Measurements from ENCODE around the gene RFX2. TPM values are rescaled to one million over a fixed set of nuclear protein-coding genes. Genes with fewer than 3 reads are reported as not detected.
"Not testable (repeated sequence)": the region's sequence is repeated elsewhere in the genome, so short reads cannot be mapped to it uniquely, and the experiment has no call there.

RFX2 gene
- total RNA-seq, 1 experiment from 2014 or later: 3.7 TPM

DNA sequence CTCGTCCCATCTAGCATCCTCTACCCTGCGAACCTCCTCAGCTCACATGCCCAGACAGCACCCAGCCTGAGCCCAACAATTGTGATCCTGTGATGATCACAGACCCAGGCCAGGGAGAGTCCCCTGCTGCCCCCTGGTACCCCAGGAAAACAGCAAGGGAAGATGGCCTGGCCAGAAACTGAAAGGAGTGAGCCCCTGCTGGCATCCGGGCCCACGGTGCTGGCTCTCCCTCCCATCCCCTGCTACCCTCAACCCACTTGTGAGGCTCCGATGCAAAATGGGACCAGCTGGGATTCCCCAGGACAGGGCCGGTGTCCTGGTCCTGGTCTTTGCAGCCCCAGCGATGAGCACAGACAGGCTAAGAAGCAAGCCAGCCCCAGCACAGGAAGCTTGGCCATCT lies 146.4 kb downstream of the RFX2 start:
- Mint-ChIP-seq H3K4me3 (no peak overlapping the region), H3K27ac (peak overlapping the region in 2 of 3 experiments; percentile 10 to 88; a peak in 2 of 7 replicates), H3K4me1 (peaks cover 41 to 50% of the 10 kb centered on the region in 2 experiments), H3K36me3 (ENCODE audit: insufficient read depth in 1 of 3, low read depth in 3 of 3) (peaks cover 0 to 4% (median 0%) of the 10 kb centered on the region in 3 experiments; a peak in 2 of 7 replicates), H3K27me3 (ENCODE audit: low read depth) (no peaks in the 10 kb centered on the region), H3K9me3 (no peaks in the 10 kb centered on the region)
- no CpG with 5 or more reads among the region's 7 CpGs for WGBS (ENCODE audit: extremely low coverage, insufficient read length, low lambda C conversion rate)
- no peak overlapping the region for H3K27ac ChIP-seq (ENCODE audit: insufficient read length, low read depth, low read length)
- H3K9ac ChIP-seq (ENCODE audit: extremely low read depth, insufficient read length, low read length): no peak overlapping the region
- H3K4me1 ChIP-seq (ENCODE audit: insufficient read depth, low read length): peaks cover 4% of the 10 kb centered on the region; the same call in 1 of the 2 replicates
- H3T11ph ChIP-seq (ENCODE audit: low read length): no peak overlapping the region
- H4K20me1 ChIP-seq (ENCODE audit: control insufficient read depth, insufficient read depth, insufficient read length): peaks cover 5% of the 10 kb centered on the region
- H3K18ac ChIP-seq (ENCODE audit: insufficient read length, low read depth, low read length): no peak overlapping the region
- H2BK5ac ChIP-seq (ENCODE audit: insufficient read length, low read length): no peak overlapping the region
- no peak overlapping the region for H2BK20ac ChIP-seq (ENCODE audit: low read depth, low read length, poor library complexity, severe bottlenecking)
- H3K14ac ChIP-seq (ENCODE audit: insufficient read depth, low read length): no peak overlapping the region
- TF ChIP-seq, protein P1, sequence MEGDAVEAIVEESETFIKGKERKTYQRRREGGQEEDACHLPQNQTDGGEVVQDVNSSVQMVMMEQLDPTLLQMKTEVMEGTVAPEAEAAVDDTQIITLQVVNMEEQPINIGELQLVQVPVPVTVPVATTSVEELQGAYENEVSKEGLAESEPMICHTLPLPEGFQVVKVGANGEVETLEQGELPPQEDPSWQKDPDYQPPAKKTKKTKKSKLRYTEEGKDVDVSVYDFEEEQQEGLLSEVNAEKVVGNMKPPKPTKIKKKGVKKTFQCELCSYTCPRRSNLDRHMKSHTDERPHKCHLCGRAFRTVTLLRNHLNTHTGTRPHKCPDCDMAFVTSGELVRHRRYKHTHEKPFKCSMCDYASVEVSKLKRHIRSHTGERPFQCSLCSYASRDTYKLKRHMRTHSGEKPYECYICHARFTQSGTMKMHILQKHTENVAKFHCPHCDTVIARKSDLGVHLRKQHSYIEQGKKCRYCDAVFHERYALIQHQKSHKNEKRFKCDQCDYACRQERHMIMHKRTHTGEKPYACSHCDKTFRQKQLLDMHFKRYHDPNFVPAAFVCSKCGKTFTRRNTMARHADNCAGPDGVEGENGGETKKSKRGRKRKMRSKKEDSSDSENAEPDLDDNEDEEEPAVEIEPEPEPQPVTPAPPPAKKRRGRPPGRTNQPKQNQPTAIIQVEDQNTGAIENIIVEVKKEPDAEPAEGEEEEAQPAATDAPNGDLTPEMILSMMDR (conservative IDR thresholded peaks at IDR 0.05): no peak
- H2BK120ac ChIP-seq (ENCODE audit: low read depth, low read length, poor library complexity, severe bottlenecking): no peak overlapping the region
- H4K91ac ChIP-seq (ENCODE audit: insufficient read length, low read depth, low read length): no peak overlapping the region
- no peaks in the 10 kb centered on the region for H3K23me2 ChIP-seq (ENCODE audit: insufficient read length, low read depth, low read length, poor library complexity, severe bottlenecking)
- H2BK15ac ChIP-seq (ENCODE audit: low read depth, low read length): no peak overlapping the region
- no peak for DNase-seq
- H2AK5ac ChIP-seq (ENCODE audit: insufficient read length, low read length): no peak overlapping the region
- no peak overlapping the region for H2BK12ac ChIP-seq (ENCODE audit: insufficient read length, low read depth, low read length)
- H3K4ac ChIP-seq (ENCODE audit: low read depth, low read length): no peak overlapping the region
- H2AFZ ChIP-seq (ENCODE audit: low read length): no peak overlapping the region
- no peaks in the 10 kb centered on the region for H3K9me3 ChIP-seq (ENCODE audit: control insufficient read depth, low read depth, low read length)
- peaks cover 49% of the 10 kb centered on the region; the same call in 1 of the 2 replicates for H3K79me2 ChIP-seq (ENCODE audit: insufficient read depth, low read length)
- no peak overlapping the region for H3K56ac ChIP-seq (ENCODE audit: insufficient read length, low read depth, low read length)
- no peaks in the 10 kb centered on the region for H3K27me3 ChIP-seq (ENCODE audit: insufficient read depth, low read length)
- H4K5ac ChIP-seq (ENCODE audit: insufficient read length, low read depth, low read length): no peak overlapping the region
- peaks cover 8% of the 10 kb centered on the region for H3K79me1 ChIP-seq (ENCODE audit: insufficient read depth, low read depth, low read length, poor library complexity, severe bottlenecking)
- H3K23ac ChIP-seq (ENCODE audit: insufficient read length, low read depth, low read length): no peak overlapping the region
- no peak overlapping the region for H3K4me2 ChIP-seq (ENCODE audit: insufficient read depth, insufficient read length, low read length)
- no peak overlapping the region for H4K8ac ChIP-seq (replicated peaks; ENCODE audit: insufficient read length, low read depth, low read length)

DNA sequence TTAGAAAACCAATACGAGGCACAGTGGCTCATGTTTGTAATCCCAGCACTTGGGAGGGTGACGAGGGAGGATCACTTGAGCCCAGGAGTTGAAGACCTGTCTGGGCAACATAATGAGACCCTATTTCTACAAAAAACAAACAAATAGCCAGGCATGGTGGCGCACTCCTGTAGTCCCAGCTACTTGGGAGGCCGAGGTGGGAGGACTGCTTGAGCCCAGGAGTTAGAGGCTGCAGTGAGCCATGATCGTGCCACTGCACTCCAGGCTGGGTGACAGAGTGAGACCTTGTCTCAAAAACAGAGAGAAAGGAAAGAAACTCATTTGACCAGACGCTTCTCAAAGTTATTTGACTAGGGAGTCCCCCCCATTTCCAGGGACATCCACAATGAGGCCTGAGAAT lies 147.0 kb downstream of the RFX2 start:
- not testable (repeated sequence) for H3K9me3 ChIP-seq (ENCODE audit: control insufficient read depth, low read depth, low read length); H3T11ph ChIP-seq (ENCODE audit: low read length); H3K79me1 ChIP-seq (ENCODE audit: insufficient read depth, low read depth, low read length, poor library complexity, severe bottlenecking); H3K4me3 Mint-ChIP-seq; H3K27ac ChIP-seq (ENCODE audit: insufficient read length, low read depth, low read length); H2BK5ac ChIP-seq (ENCODE audit: insufficient read length, low read length); H3K9ac ChIP-seq (ENCODE audit: extremely low read depth, insufficient read length, low read length); H4K20me1 ChIP-seq (ENCODE audit: control insufficient read depth, insufficient read depth, insufficient read length); H2BK15ac ChIP-seq (ENCODE audit: low read depth, low read length); H2BK20ac ChIP-seq (ENCODE audit: low read depth, low read length, poor library complexity, severe bottlenecking); H3K14ac ChIP-seq (ENCODE audit: insufficient read depth, low read length); H2BK120ac ChIP-seq (ENCODE audit: low read depth, low read length, poor library complexity, severe bottlenecking); H2BK12ac ChIP-seq (ENCODE audit: insufficient read length, low read depth, low read length); H3K27ac Mint-ChIP-seq; H2AFZ ChIP-seq (ENCODE audit: low read length); H3K4ac ChIP-seq (ENCODE audit: low read depth, low read length); H3K36me3 Mint-ChIP-seq (ENCODE audit: insufficient read depth in 1 of 3, low read depth in 3 of 3); H4K91ac ChIP-seq (ENCODE audit: insufficient read length, low read depth, low read length); H3K9me3 Mint-ChIP-seq; H3K56ac ChIP-seq (ENCODE audit: insufficient read length, low read depth, low read length); H2AK5ac ChIP-seq (ENCODE audit: insufficient read length, low read length); H3K27me3 ChIP-seq (ENCODE audit: insufficient read depth, low read length); H3K23me2 ChIP-seq (ENCODE audit: insufficient read length, low read depth, low read length, poor library complexity, severe bottlenecking); H4K5ac ChIP-seq (ENCODE audit: insufficient read length, low read depth, low read length); H4K8ac ChIP-seq (replicated peaks; ENCODE audit: insufficient read length, low read depth, low read length); H3K18ac ChIP-seq (ENCODE audit: insufficient read length, low read depth, low read length); H3K4me2 ChIP-seq (ENCODE audit: insufficient read depth, insufficient read length, low read length); H3K23ac ChIP-seq (ENCODE audit: insufficient read length, low read depth, low read length); H3K27me3 Mint-ChIP-seq (ENCODE audit: low read depth); H3K4me1 ChIP-seq (ENCODE audit: insufficient read depth, low read length); DNase-seq
- WGBS (ENCODE audit: extremely low coverage, insufficient read length, low lambda C conversion rate): no CpG with 5 or more reads among the region's 6 CpGs
- H3K4me1 Mint-ChIP-seq: peaks cover 38 to 47% of the 10 kb centered on the region in 2 experiments
- H3K79me2 ChIP-seq (ENCODE audit: insufficient read depth, low read length): peaks cover 52% of the 10 kb centered on the region; the same call in 1 of the 2 replicates
